ENCODE measurements around the gene GALNT14.

The GALNT14 gene

DNA sequence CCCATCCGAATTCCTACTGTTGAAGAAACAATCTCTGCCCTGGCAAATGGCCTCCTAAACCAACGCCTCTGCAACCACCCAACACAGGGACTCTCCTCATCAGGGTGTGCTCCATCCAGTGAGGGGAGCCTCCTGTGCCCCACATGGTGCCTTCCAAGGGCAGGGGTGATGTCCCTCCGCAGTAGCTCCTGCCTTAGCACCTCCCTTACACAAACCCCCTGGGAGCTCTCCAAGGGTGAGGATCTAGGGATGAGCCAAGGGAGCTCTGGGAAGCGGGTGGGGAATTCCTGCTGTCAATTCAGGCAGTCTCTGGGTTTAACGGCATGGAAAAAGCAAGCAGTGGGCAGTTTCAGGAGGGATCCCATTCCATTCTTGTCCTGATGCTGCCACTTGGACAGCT lies 3.8 kb downstream of the GALNT14 start:
- DNase-seq (ENCODE audit: low spot score): no peak

DNA sequence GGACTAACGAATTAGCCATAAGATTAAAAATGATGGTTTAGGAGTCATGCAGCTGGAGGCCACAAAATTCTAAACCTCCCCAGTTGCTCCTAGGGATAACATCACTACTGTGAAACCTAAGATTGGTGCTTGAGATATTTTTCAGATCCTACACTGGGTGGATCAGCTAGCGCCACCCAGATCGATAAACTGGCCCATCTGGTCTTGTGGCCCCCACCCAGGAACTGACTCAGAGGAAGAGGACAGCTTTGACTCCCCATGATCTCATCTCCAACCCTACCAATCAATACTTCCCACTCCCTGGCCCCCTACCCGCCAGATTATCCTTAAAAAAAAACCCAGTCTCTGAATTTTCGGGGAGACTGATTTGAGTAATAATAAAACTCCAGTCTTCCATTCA lies 5.5 kb downstream of the GALNT14 start:
- no peak for DNase-seq (ENCODE audit: low spot score)

GRCh38 chr2:31131871-31132270 lies 6.4 kb downstream of the GALNT14 start:
- DNase-seq (ENCODE audit: low spot score): no peak

- DNase-seq (ENCODE audit: low spot score): no peak
Observed at GRCh38 chr2:31129375-31130171, 8.7 kb downstream of the GALNT14 start.

DNA sequence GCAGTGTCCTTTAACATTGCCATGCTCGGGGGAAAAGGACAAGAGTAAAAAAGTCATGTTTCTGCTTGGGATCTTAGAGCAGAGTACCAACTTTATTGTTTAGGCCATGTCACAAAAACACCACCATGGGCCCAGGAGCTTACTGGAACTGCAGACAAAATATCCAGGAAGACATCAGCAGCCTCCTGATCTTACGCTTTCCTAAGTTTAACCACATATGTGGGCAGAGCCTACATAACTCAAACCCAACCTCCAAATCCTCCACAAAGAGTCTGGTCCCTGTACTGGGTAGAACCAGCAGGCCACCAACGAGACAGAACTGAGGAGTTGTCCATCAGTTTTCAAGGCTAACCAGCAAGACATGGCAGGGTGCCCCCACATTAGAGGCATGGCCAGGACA lies 10.3 kb downstream of the GALNT14 start:
- DNase-seq (ENCODE audit: low spot score): no peak

DNA sequence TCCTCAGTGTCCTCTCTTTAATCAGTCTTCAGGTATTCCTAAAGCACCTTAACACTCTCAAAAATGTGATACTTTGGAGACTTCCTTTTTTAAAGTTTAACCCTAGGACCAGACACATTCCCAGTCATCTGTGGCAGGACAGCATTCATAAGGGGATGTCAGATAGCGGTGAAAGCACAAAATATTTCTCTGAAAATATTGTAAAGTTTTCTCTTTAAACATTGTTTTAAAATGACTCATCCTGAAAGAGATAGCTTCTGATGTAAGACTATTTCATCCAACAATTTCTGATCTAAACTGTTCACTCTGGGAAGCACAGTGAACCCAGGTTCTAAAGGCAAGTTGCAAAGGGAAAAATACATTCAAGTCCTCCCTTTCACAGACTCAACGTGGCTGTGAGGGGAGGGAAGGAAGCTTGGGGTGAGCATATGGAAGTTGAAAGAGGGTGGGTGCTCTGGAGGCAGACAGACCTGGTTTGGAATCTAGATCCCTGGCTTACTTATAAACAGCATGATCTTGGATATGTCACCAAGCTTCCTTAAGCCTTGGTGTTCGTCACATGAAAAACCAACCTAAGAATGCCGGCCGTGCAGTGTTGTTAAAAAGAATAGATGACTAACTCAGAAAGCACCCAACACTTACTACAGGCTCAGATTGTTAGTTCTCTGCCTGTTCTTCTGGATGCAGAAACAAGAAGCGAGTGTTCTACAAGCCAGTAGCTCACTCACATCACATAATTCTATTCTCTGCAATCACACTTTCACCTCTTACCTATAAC lies 12.1 kb downstream of the GALNT14 start:
- no peak for DNase-seq (ENCODE audit: low spot score)

- no peak for DNase-seq (ENCODE audit: low spot score)
Observed at GRCh38 chr2:31124904-31125303, 13.3 kb downstream of the GALNT14 start.

DNA sequence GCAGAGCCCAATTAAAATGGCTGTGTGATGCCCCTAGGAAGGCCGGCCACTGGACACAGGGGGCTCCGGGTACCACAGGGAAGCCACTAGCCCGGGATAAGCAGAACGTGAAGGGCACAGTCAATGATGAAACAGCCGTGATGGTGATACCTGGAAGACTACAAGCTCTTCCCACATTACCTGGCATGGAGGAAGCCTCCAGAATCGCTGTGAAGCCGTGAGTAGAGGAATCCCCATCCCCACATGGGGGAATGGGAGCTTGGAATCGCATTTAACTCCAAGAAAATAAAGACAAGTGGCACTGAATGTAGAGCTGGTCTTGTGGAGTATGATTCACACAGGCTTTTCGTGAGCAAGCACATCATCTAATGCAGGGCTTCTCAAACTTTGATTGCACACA lies 16.1 kb downstream of the GALNT14 start:
- DNase-seq (ENCODE audit: low spot score): no peak

GRCh38 chr2:31113765-31114164 lies 24.5 kb downstream of the GALNT14 start:
- no peak for DNase-seq (ENCODE audit: low spot score)

- no peak for DNase-seq (ENCODE audit: low spot score)
Observed at GRCh38 chr2:31112544-31112943, 25.7 kb downstream of the GALNT14 start.

GRCh38 chr2:31110998-31111397 lies 27.2 kb downstream of the GALNT14 start:
- DNase-seq (ENCODE audit: low spot score): no peak

DNA sequence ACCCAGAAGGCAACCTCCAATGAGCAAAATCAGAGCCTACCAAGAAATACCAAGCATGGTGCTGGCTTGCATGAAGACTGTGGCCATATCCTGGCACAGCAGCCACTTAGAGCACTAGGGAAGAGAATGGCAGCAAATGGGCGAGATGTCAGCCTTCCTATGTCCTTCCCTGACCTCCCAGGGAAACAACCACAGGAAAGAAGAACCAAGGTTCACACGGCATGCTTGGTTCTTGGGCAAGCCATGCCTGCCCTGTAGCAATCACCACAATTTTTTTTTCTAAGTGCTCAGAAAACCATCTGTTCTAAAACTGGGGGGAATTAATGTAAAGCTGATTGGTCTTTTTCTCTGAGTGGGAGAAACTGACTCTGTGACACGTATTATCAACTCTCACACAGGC lies 27.8 kb downstream of the GALNT14 start:
- no peak for DNase-seq (ENCODE audit: low spot score)

GRCh38 chr2:31109633-31110192 lies 28.5 kb downstream of the GALNT14 start:
- DNase-seq (ENCODE audit: low spot score): no peak

GRCh38 chr2:31108561-31109286 lies 29.5 kb downstream of the GALNT14 start:
- no peak for DNase-seq (ENCODE audit: low spot score)

GRCh38 chr2:31107591-31108300 lies 30.5 kb downstream of the GALNT14 start:
- no peak for DNase-seq (ENCODE audit: low spot score)

- no peak for DNase-seq (ENCODE audit: low spot score)
Observed at GRCh38 chr2:31101701-31102100, 36.5 kb downstream of the GALNT14 start.

DNA sequence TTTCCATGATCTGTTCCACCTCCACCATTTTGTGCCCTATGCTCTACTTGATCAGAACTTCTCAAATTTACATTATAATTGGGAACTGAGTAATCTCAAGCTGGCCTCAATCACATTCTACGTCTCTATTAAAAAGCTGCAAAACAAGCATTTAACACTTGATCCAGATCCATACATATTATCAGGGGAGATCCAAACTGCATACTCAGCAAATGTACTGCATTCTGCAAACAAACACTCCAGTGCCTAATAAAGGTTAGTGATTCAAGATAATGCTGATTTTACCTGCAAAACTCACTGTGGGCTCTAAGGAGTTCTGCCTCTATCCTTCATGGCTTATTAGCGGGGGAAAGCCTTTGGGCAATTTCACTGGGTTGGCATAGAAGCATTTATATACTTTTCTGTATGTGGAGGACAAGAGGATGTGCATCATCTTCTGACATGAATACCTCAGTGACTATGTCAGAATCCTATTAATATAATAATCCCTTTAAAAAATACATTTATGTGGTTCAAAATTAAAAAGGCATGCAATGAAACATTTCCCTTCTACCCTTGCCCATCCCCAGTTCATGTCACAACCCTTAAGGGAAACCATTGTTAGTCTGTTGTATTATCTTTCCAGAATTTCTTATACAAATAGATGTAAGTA lies 40.2 kb downstream of the GALNT14 start:
- DNase-seq (ENCODE audit: low spot score): no peak

- DNase-seq (ENCODE audit: low spot score): no peak
Observed at GRCh38 chr2:31090188-31090587, 48.1 kb downstream of the GALNT14 start.

DNA sequence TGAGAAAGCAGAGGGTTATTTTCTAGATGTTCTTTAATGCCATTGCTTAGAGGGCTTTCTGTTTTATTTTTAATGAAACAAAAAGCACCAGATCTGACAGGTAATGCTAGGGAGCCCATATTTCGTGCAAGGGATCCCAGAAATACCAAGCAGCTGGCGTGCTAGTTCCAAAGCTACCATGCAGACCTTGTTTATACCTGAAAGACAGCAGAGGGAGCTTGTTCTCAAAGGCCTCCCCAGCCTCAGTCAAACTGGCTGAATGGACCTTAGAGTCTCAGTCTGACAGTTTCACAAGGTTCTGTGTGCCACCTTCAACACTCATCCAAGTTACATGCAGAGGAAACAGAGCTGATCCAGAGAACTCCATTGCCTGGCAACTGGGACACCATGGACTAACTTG lies 48.6 kb downstream of the GALNT14 start:
- DNase-seq (ENCODE audit: low spot score): no peak

- no peak for DNase-seq (ENCODE audit: low spot score)
Observed at GRCh38 chr2:31088504-31089195, 49.6 kb downstream of the GALNT14 start.

DNA sequence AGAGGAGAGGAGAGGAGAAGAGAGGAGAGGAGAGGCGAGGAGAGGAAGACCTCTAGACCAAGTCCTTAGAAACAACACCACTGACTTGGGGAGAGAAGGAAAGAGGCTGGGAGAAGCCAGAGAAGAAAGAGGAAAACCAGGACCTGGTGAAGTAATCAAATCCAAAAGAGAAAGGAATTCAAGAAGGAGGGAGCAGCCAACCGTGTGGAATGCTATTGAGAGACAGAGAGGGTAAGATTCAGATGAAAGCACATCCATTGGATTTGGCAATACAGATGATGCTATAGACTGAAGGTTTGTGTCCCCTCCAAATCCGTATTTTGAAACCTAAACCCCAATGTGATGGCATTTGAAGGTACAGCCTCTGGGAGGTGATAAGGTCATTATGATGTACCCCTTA lies 50.7 kb downstream of the GALNT14 start:
- no peak for DNase-seq (ENCODE audit: low spot score)

Measured in CD4-positive, alpha-beta T cell treated with Interleukin-15 for 4 hours (primary cell).